Natural killer cell (primary cell): Measurements from ENCODE around the gene ALOX5. TPM values are rescaled to one million over a fixed set of nuclear protein-coding genes. Genes with fewer than 3 reads are reported as not detected.

Source experiments
- ATAC-seq, 3 donors: fragments of 150-1000 bp in 2 of 3; fragments of 200-7000 bp in 1 of 3; cut with Tn5 transposase; 1 replicate in 1 of 3; 2 replicates in 2 of 3; pipeline ENCODE4 v1.10.0; 2021; ENCODE audit warnings: mild to moderate bottlenecking in 2 of 3, moderate library complexity in 2 of 3
- DNase-seq, 2 donors: peaks; one replicate each; pipeline versions ENCODE4 v3.0.0 to v3.0.0-alpha.2; 2013 to 2021; ENCODE audit warnings: mixed read lengths in 1 of 2
- H3K27ac ChIP-seq: one replicate; pipeline ENCODE4 v1.5.1; 2013; ENCODE audit warnings: mild to moderate bottlenecking, low read length
- H3K27me3 ChIP-seq: one replicate; pipeline ENCODE4 v1.6.1; 2013; ENCODE audit warnings: low read length; ENCODE audit not compliant: control insufficient read depth, insufficient read depth
- H3K36me3 ChIP-seq: one replicate; pipeline ENCODE4 v1.6.1; 2013; ENCODE audit warnings: low read length; ENCODE audit not compliant: control insufficient read depth, insufficient read depth
- H3K4me1 ChIP-seq: one replicate; pipeline ENCODE4 v1.6.1; 2013; ENCODE audit warnings: low read length; ENCODE audit not compliant: control insufficient read depth, insufficient read depth
- H3K4me3 ChIP-seq: one replicate; pipeline ENCODE4 v1.5.1; 2013; ENCODE audit warnings: low read length
- H3K9me3 ChIP-seq: one replicate; pipeline ENCODE4 v1.6.1; 2013; ENCODE audit warnings: low read length; ENCODE audit not compliant: control insufficient read depth, insufficient read depth
- H3K27ac Mint-ChIP-seq, 2 donors: one replicate each; pipeline ENCODE4 v1.8.0; 2022; ENCODE audit warnings: mild to moderate bottlenecking in 2 of 2, mixed read lengths in 2 of 2, moderate library complexity in 1 of 2
- H3K27me3 Mint-ChIP-seq, 2 donors: one replicate each; pipeline ENCODE4 v1.8.0; 2022; ENCODE audit warnings: low read depth in 2 of 2, mixed read lengths in 2 of 2
- H3K36me3 Mint-ChIP-seq: one replicate; pipeline ENCODE4 v1.8.0; 2022; ENCODE audit warnings: mixed read lengths
- H3K4me1 Mint-ChIP-seq, 2 donors: one replicate each; pipeline ENCODE4 v1.8.0; 2022; ENCODE audit warnings: mixed read lengths in 2 of 2
- H3K4me3 Mint-ChIP-seq: one replicate; pipeline ENCODE4 v1.8.0; 2022; ENCODE audit warnings: mild to moderate bottlenecking, moderate library complexity, mixed read lengths
- H3K9me3 Mint-ChIP-seq, 2 donors: one replicate each; pipeline ENCODE4 v1.8.0; 2022; ENCODE audit warnings: mixed read lengths in 2 of 2
- WGBS: methylation state at CpG from one replicate; pipeline ENCODE4 v1.1.7; 2013; ENCODE audit warnings: missing lambda C conversion rate; ENCODE audit not compliant: insufficient coverage; 5-methylcytosine and 5-hydroxymethylcytosine counted together
- intact Hi-C: fragments of 100-400 bp; cut with micrococcal nuclease; formaldehyde crosslinking; loops from one replicate; pipeline ENCODE4 v1.14.2; 2022
- total RNA-seq, 4 donors: library from RNA; stranded (reverse); fragments of 120-200 nt in 1 of 4; gene quantifications; one replicate each; pipeline versions ENCODE4 v1.2.3 to v1.2.4, GENCODE V29; 2013 to 2022
- TF ChIP-seq, protein P1 (sequence below): fragments of 200-600 bp; IDR thresholded peaks from one replicate; pipeline ENCODE4 v1.8.0; 2022; ENCODE audit warnings: antibody characterized with exemption

The ALOX5 gene
- total RNA-seq, 3 donors from 2014 or later (not counting 1 experiment from before 2014, with no cell fraction given): 8.6 to 93.5 (median 12.4) TPM

DNA sequence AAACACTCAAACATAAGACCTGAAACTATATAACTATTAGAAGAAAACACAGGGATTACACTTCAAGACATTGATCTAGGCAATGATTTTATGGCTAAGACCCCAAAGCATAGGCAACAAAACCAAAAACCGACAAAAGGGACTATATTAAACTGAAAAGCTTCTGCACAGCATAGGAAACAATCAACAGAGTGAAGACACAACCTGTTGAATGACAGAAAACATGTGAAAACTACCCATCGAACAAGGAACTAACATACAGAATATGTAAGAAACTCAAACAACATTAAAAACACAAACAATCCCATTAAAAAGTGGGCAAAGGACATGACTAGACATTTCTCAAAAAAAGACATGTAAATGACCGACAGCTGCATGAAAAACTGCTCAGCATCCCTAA lies 109.0 kb downstream of the ALOX5 start:
- no peak overlapping the region for H3K27ac ChIP-seq
- Mint-ChIP-seq H3K27ac (no peak overlapping the region), H3K9me3 (peaks cover 0 to 4% of the 10 kb centered on the region in 2 donors), H3K36me3 (no peaks in the 10 kb centered on the region), H3K4me1 (peaks cover 9 to 15% of the 10 kb centered on the region in 2 donors), H3K27me3 (no peaks in the 10 kb centered on the region), H3K4me3 (no peak overlapping the region)
- no peaks in the 10 kb centered on the region for H3K4me1 ChIP-seq
- H3K4me3 ChIP-seq: no peak overlapping the region
- ATAC-seq (no peak), DNase-seq (no peak)
- no peaks in the 10 kb centered on the region for H3K9me3 ChIP-seq
- TF ChIP-seq, protein P1, sequence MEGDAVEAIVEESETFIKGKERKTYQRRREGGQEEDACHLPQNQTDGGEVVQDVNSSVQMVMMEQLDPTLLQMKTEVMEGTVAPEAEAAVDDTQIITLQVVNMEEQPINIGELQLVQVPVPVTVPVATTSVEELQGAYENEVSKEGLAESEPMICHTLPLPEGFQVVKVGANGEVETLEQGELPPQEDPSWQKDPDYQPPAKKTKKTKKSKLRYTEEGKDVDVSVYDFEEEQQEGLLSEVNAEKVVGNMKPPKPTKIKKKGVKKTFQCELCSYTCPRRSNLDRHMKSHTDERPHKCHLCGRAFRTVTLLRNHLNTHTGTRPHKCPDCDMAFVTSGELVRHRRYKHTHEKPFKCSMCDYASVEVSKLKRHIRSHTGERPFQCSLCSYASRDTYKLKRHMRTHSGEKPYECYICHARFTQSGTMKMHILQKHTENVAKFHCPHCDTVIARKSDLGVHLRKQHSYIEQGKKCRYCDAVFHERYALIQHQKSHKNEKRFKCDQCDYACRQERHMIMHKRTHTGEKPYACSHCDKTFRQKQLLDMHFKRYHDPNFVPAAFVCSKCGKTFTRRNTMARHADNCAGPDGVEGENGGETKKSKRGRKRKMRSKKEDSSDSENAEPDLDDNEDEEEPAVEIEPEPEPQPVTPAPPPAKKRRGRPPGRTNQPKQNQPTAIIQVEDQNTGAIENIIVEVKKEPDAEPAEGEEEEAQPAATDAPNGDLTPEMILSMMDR: no peak
- intact Hi-C loops: no loop called here
- 96% methylated on average over 3 of the region's 3 CpGs for WGBS
- peaks cover 6% of the 10 kb centered on the region for H3K36me3 ChIP-seq
- H3K27me3 ChIP-seq: no peaks in the 10 kb centered on the region

DNA sequence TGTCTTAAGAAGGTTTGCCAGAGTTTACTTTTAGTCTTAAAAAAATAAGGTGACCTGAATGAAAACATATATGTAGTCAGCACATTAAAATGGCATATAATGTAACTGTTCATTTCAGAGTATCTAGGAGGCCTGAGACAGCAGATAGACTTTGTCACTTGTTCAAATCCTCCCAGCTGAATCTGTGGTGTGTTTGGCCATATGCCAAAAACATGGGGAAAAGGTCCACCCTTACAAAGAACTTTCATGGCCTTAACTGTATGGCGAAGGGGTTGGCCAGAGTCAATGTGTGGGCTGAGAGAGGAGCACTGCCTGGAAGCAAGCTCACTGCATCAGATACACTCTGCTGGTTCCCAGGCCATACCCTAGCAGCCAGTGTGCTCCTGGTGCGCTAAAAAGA lies 113.7 kb downstream of the ALOX5 start:
- Histone ChIP-seq H3K4me1 (no peaks in the 10 kb centered on the region), H3K27me3 (no peaks in the 10 kb centered on the region), H3K4me3 (no peak overlapping the region), H3K9me3 (no peaks in the 10 kb centered on the region), H3K27ac (no peak overlapping the region), H3K36me3 (peaks cover 10% of the 10 kb centered on the region)
- intact Hi-C loops: no loop called here
- 94% methylated on average over 2 of the region's 2 CpGs for WGBS
- Mint-ChIP-seq H3K4me1 (peaks cover 10 to 13% of the 10 kb centered on the region in 2 donors), H3K4me3 (no peak overlapping the region), H3K9me3 (no peaks in the 10 kb centered on the region), H3K27me3 (no peaks in the 10 kb centered on the region), H3K27ac (no peak overlapping the region), H3K36me3 (no peaks in the 10 kb centered on the region)
- ATAC-seq: no peak
- no peak for DNase-seq
- TF ChIP-seq, protein P1: no peak

DNA sequence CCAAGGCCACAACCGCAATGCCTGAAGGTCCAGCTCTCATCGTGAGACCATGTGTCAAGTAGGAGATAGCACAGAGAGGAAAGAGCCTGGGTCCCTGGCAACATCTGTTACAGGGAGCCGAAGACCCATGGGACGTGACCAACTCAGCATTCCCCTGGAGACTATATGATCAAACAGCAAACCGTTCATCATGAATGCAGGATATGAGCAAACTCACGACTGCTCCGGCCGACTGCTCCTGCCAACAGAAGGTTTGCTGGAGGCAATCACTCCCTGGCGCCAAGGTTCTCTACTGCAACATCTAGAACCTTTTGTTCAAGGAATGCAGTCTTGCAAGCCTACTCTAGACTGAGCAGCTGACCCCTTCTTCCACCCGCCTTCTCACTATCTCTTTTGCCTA lies 114.3 kb downstream of the ALOX5 start:
- no peak for ATAC-seq

DNA sequence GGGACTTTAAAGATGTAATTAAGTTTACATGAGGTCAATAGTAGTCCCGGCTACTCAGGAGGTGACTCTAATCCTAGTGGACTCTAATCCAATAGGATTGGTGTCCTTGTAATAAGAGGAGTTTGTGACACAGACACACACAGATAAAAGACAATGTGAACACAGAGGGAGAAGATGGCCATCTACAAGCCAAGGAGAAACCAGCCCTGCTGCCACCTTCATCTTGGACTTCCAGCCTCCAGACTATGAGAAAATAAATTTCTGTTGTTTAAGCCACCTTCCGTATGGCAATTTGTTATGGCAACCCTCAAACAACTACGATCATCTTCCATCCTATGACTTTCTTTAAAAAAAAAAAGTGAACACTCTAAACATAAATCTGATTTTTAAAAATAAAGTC lies 116.3 kb downstream of the ALOX5 start:
- H3K4me3 ChIP-seq: no peak overlapping the region

More for the DNA sequence above, 114.3 kb downstream of the ALOX5 start:
- H3K36me3 Mint-ChIP-seq: no peaks in the 10 kb centered on the region
- DNase-seq: no peak
- WGBS: 90% methylated on average over 10 of the region's 10 CpGs
- intact Hi-C loops: no loop called here
- H3K27me3 Mint-ChIP-seq: no peaks in the 10 kb centered on the region
- no peak overlapping the region for H3K4me3 ChIP-seq
- no peak overlapping the region for H3K4me3 Mint-ChIP-seq
- H3K27ac Mint-ChIP-seq: no peak overlapping the region
- no peaks in the 10 kb centered on the region for H3K4me1 ChIP-seq
- peaks cover 10% of the 10 kb centered on the region for H3K36me3 ChIP-seq
- no peaks in the 10 kb centered on the region for H3K9me3 Mint-ChIP-seq
- H3K27me3 ChIP-seq: no peaks in the 10 kb centered on the region
- no peaks in the 10 kb centered on the region for H3K9me3 ChIP-seq
- H3K4me1 Mint-ChIP-seq: peaks cover 16 to 19% of the 10 kb centered on the region in 2 donors
- TF ChIP-seq, protein P1: no peak
- H3K27ac ChIP-seq: no peak overlapping the region

More for the DNA sequence above, 116.3 kb downstream of the ALOX5 start:
- Histone ChIP-seq H3K27ac (no peak overlapping the region), H3K36me3 (peaks cover 10% of the 10 kb centered on the region), H3K4me1 (no peaks in the 10 kb centered on the region), H3K9me3 (no peaks in the 10 kb centered on the region), H3K27me3 (no peaks in the 10 kb centered on the region)
- Mint-ChIP-seq H3K27ac (no peak overlapping the region), H3K4me1 (peaks cover 16 to 30% of the 10 kb centered on the region in 2 donors), H3K9me3 (peaks cover under 1% of the 10 kb centered on the region in 2 donors), H3K36me3 (peaks cover 3% of the 10 kb centered on the region), H3K4me3 (no peak overlapping the region), H3K27me3 (no peaks in the 10 kb centered on the region)
- intact Hi-C loops: no loop called here
- TF ChIP-seq, protein P1: no peak
- no peak for DNase-seq
- WGBS: 98% methylated on average over 3 of the region's 3 CpGs
- no peak for ATAC-seq
